ENCODE results near the gene NOS1.

The NOS1 gene

DNA sequence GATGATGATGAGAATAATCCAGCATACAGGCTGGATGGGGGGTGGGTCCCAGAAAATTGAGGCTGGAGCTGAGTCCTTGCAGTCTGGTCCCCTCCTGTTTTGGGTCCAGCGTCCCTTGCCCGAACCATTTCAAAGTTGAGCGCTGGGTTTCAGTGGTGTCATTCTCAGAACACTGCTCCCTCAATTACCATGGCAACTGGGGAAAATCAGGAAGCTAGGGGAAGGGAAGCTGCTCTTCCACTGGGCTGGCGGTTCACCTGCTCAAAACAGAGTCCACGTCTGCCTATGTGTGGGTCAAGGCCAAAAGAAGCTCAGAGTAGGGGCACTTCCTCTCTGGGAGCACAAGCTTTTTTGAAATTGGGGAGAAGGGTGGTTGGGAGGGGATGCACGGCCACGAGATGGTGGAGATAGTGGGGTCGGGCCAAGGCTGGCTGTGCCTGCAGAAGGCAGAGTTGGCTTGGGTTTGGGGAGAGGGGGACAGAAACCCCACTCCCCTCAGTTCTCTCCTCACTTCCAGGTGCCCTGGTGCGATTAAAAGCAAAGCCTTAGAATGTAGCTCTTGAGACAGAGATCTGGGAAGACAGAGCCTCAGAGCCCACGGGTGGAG lies 1.7 kb upstream of the NOS1 start:
- DNase-seq, result no peak

DNA sequence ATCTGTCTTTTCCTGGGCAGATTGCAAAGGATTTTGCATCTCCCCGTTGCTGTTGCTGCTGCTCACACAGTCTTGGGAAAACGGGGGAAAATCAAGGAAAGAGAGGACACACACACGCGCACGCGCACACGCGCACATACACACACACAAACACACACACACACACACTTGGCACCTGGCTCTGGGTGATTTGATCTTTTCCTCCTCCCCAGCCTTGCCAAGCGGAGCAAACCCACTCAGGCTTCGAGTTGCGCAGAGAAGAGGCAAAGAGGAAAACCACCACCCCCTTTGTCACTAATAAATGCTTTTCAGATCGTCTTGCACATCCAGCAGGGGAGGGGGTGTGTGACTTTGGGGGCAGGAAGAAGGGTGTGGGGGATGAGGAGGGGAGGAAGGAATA lies 965 bp upstream of the NOS1 start:
- no peak for DNase-seq

DNA sequence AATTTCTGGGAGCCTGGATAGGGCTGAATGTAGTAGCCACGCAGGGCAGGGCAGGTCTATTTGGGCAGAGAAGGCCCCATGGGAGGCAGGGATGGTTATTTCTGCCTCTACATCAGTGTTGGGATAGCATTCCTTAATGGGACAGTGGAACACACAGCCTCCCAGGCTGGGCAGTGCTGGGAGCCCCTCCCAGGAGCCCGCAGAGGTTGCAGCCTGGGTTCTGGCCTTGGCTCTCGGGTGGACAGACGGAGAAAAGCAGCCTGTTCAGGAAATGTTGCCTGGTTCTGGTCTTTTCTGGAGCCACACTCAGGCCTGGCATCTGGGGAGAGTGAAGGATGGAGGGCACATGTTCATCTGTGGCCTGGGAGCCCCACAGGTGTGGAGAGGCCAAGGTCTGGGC lies 479 bp upstream of the NOS1 start:
- DNase-seq, result no peak

DNA sequence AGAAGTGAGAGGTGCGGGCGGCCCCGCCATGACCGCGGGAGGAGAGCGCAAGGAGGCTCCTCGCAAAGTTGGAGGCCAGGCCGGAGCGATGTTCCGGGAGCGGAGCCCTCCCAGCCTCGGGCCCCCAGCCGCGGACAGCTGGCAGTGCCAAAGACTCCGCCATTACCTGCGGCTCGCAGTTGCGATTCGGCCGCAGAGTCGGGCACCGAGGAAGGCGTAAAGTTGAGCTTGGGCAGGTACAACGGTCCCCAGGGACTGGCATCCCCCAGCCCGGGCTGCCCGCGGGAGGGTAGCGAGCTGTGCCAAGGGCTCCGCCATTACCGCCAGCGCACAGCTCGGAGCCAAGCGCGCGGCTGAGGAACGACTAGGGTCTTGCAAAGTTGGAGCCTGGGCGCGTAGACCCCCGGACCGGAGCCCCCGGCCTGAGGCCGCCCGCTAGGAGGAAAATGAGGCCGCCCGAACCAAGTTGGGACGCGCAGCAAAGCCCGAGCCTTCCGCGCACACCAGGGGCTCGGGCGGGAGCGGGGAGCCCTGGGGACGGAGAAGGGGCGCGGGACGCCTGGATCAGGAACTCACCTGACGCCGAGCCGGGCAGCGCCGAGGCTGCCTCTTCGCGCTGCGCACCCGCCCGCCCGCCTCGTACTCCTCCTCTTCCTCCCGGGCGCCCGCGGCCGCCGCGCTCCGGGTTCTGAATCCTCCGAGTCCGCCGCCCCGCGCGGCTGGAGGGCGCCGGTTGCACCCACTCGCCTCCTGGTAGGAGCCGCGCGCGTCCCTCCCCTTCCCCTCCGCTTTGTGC lies 677 bp downstream of the NOS1 start:
- no peak for DNase-seq

DNA sequence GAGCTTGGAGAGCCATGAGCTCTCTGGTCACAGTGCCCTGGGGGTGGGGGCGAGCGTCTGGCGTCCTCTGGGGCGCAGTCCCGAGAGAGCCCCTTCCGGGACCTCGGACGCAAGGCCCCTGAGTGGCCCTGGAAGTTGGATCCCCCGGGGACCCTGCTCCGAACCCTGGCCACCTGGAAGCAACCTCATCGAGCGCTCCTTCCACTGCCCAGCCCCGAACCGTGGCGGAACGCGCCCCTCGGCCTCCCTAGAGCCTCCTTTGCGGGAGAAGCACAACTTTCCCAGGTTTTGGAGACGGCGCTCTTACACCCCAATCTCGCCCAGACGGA lies 1.2 kb downstream of the NOS1 start:
- DNase-seq, result no peak

DNA sequence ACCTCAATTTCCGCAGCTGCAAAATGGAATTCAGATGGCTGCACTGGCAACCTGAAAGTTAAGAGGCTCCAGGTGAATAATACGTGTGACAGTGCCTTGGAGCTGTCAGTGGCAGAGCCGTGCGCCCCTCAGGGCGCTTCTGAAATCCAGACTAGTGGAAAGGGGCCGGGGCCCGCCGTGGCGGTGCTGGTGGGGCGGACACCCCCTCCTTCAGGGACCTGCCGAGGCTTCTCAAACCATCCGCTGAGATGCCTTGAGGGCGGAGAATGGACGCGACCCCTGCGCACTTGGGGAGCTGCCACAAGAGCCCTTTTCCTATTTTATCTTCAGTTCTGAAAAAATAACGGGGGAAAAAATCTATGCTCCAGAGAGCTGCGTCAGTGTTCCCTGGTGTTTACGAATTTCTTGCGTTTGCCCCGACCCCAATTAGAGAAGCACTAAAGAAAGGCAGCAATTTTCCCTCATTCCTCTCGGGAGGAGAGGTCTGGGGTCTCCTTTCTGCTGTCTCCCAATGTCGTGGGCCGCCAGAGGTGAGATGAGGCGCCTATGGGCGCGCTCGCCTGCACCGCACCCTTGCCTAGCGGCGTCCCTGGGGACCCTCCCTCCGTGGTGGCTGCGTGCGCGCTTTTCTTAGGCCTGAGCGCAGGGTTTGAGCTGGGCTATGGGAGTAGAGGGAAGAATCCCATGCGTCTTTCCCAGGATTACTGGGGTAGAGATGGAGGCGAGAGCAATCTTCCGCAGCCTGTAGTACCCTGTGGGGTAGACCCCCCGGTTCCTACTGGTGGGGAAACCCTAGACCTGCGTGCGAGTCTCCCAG lies 2.2 kb downstream of the NOS1 start:
- no peak for DNase-seq

DNA sequence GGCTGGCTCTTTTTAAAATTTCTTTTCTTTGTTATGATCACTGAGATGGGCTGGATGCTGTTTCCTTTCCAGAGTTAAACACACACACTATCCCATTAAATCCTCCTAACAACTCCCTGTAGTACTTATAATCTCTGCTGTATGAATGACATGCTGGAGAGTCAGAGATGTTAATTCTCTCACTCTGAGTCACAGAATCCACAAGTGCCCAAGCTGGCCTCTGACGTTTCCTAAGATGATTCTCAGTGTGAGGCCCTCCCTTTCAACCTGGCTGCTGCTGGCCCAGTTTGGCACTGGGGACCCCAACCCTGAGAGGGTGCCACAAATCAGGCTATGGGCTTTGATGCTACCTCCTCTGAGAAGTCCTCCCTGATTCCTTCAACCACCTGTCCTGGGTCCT lies 5.4 kb downstream of the NOS1 start:
- no peak for DNase-seq

DNA sequence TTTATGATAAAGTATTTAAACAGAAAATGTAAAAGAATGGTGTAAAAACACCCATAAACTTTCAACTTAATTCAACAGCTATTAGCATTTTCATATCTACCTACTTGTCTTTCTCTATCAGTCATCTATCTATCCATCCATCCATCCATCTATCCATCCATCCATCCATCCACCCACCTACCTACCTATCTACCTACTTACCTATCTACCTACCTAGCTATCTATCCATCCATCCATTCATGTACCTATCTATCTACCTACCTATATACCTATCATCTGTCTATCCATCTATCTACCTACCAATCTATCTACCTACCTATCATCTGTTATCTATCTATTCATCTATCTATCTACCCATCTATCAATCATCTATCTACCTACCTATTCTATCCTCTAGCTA lies 8.5 kb downstream of the NOS1 start:
- DNase-seq, result no peak

DNA sequence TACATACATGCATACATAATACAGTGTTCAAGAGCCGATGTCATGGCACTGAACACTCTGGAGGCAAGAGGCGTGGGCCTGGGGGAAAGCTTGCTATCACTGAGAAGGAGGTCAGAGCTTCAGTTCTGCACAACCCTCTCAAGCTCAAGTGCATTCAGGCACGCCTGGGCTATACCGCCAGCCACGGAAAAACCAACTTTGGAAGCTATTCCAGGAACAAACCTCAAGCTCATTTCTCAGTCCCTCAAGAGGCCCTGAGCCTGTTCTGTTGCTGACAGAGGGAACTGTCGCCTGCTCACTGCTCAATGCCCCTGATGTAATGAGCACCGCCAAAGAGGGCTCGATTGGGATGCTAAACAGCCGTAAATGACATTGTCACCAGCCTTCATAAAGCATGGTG lies 9.2 kb downstream of the NOS1 start:
- no peak for DNase-seq

DNA sequence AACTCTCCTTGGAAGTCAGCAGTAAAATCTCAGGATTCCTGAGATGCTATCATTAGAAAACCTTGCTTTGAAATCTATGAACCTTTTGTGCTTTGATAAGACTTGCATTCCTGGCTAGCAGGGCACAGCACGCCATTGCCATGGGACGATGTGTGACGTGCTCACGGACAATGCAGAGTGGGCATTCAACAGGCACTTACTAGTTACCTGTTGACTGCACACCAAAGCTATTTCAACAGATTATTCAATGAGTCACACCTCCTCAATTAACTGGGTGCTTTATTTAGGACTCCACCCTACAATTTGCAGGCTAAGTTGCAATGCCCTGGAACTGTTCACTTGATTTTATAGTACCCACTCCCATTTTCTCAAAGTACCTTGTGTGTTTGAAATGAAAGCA lies 11.3 kb downstream of the NOS1 start:
- no peak for DNase-seq

DNA sequence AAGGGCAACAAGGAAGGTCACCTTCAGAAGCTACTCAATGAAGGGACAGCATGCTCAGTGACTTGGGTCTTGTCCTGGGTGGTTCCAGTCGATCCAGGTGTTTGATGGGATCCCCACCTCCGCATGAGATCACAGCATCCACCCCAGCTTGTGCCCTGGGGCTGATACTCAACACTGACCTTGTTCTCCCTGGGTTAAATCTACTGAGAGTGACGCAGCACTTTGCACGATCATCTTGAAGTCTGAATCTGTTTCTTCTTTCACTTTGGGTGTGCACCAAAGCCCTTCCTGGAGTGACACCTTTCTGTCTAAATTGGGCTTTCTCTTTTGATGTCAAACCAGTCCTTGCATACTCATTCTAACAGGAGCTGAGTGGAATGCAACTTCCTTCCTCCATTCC lies 13.8 kb downstream of the NOS1 start:
- DNase-seq, result no peak

DNA sequence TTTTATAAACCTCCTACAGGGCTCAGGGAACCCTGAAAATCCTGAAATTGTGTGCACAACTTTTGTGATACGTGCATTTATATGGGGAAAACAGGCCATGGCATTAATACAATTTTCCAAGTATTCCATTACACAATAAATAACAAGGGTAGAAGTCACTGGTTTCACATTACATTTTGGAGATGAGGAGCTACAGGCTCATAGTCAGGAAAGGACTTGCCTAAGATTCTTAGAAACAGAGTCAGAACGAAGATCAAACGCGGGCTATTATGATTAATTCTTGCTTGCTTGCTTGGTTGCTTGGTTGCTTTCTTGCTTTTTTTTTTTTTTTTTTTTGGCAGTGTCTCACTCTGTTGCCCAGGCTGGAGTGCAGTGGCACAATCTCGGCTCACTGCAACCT lies 16.7 kb downstream of the NOS1 start:
- DNase-seq, result no peak

DNA sequence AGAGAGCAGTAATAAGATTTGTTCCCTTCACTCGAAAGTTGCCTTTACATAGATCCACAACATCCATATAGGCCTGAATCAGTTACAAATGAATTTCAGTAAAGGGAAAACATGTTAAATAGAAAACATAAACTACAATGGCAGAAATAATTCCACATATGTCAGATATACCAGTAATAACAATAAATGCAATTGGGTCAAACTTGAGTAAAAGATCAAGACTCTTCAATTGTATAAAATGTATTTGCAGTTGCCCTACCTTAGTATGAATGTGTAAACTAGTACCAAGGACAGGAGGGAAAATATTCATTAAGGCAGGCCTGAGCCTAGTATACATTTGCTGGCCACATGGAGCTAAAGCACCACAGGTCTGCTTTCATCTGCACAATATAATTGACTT lies 17.6 kb downstream of the NOS1 start:
- DNase-seq, result no peak

DNA sequence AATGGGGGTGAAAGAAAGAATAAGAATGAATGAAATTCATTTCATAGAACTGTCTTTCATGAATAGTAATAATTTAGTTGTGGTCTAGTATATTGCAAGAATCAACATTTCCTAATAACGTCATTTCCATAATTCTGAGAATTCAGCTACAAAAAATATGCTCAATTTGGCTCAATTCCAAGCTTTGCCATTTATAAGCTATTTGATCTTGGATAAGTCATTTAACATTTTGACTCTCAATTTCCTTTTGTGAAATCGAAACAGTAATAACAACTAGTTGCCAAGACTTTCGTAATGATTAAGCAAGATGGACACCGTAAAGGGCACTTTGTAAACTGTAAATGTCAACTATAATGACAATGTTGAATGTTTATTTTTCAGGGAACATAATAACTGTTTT lies 18.1 kb downstream of the NOS1 start:
- no peak for DNase-seq

DNA sequence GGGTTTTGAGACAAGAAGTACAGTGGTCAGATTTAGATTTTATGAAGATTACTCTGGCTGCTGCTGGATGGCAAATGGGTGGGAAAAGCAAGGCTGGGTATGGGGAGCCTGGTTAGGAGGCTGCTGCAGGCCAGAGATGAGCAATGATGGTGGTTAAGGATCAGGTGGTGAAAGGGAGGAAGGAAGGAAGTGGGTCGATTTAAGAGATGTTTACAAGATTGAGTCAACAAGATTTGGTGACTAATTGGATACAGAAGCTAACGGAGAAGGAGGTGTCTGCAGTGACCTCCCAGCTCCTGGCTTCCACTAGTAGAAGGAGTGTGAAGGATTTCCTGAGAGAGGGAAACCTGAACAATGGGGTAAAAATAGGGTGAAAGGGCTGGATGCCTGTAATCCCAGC lies 18.7 kb downstream of the NOS1 start:
- no peak for DNase-seq

DNA sequence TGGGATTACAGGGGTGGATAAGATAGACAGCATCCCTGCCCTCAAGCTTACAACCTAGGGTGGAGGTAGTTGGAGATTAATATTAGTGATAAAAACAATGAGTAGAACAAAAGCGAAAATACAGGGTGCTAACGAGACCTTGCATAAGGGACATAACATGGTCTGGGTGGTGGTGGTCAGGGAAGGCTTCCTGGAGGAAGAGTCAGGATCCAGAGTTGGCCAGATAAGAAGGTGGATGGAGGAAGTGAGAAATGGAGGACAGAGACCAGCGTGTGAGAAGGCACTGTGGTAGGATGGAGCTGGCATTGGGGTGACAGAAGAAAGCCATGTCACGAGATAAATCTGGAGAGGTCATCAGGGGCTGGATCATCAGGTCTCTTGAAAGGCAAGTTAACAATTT lies 19.2 kb downstream of the NOS1 start:
- no peak for DNase-seq

DNA sequence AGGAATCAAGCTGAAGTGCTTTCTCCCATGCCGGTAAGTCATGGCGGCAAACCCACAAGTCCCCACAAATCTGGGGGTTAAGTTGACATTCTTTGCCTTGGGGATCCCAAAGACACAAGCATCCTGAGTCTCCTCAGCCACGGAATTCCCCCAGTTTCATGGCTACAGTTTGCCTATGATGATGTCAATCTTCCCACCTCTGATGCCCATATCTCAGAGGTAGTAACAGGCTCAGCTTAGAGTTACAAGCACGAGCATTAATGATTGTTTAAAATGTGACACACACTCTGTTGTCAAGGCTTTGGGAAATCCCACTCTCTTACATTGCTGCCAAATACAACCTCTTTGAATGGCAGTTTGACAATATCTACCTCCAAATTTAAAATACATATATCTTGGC lies 22.3 kb downstream of the NOS1 start:
- DNase-seq, result no peak

DNA sequence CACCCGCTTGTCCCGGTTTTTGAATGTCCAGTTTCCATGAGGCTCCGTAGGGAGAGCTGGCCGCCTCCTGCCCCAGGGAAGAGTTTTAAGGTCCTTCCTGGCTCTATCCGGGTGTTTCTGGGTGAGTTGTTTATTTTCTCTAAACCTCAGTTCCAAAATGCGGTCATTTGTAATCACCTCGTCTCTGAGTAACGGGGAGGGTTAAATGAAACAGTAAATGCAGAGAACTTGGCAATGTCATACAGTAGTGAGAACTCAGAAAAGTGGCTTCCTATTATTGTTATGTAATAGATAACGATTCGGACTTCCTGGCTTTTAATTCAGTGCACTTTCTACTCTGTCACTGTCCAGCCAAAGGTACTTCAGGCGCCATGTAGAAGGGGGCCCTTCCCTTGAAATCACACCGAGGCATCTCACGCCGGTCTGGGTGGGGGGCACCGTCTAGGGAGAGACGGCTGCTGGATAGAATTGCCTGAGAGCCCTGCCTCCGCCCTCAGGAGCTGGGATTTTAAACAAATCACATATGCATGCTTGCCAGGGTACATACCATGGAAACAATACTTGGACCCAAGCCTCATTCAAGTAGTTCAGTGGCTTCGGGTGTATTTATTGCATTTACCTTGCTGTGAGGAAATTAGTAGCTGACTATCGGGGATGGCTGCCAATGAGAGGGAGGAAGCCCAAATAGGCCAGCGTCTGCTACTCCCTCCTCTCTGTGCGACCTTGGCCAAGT lies 26.4 kb downstream of the NOS1 start:
- DNase-seq, result no peak

DNA sequence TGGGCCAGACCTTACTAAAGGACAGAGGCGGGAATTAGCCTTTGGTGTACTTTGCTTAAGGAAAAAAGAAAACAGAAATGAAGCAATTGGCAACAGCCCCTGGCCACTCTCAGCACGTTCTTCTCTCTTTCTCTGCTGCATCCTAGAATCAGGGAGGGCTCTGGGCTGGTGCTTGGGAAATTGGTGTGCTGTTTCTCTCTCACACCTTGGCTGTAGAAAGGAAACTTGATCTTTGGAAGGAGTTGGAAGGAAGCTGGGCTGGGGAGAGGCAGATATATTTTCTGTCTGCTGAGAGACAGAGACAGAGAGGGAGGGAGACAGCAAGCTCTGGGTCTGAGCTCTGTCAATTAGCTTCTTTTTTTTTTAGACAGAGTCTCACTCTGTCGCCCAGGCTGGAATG lies 27.4 kb downstream of the NOS1 start:
- DNase-seq, result no peak

DNA sequence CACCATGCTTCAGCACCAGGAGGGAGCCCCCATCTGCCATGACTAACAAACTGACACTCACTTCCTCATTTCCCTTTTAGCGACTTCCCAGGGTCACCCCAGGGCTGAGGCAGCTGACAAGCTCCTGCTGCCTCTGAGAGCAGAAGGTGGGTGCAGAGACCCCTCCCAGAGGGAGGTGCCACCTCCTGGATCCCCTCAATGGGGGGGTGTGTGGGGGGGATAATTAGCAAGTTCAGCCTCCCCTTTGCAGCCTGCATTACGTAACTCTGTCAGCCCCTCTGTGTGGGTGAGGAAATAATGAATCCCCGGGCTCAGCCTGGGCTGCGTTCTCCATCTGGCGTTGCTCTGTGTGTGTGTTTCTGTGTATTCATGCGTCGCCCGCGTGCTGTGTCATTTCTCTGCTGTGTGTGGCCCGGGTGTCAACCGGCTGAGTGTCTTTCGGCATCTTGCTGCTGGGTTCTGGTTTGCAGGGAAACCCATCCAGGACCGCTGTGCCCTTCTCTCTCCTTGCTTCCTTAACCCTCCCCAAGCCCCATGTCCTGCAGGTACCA lies 28.0 kb downstream of the NOS1 start:
- no peak for DNase-seq

DNA sequence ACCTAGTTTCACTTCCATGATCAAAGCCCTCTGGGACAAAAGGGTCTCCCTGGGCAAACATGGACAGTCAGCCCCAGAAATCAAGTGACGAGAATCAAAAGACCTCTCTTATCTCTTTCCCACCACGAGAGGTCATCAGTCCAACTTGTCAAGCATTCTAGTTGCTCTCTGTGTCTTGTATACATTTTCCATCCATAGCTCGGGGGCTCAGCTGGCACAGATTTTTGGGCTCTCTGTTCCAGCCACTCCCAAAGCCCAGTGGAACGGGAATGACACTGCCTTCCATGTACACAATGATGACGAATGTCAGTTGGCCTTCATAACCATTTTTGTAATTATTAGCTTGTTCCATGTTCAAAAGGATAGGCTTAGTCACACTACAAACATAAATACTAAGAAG lies 29.7 kb downstream of the NOS1 start:
- no peak for DNase-seq

DNA sequence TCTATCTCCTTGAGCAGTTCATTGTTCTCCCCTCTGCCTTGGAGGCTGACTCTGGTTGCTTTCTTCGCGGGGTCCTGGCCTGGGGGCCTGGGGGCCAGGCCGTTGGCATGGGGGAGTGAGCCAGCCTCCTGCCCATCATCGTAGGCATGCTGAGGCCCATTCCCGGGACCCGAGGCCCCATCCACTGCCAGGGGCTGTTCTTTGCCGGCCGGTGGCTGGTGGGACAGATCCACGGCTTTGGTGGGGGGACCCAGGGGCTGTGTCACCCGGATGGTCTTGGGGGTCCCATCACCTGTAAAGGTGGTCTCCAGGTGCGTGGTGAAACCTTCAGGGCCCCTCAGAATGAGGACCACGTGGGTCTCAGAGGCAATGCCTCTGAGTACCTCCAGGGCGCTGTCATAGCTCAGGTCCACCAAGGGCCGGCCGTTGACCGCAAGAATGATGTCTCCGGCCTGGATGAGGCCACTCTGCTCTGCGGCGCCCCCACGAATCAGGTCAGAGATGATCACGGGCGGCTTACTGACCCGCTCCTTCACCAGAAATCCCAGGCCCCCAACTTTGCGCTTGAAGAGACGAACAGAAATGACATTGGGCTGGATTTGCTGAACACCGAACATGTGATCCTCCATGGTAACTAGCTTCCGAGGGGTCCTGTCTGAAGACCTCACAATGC lies 30.8 kb downstream of the NOS1 start:
- no peak for DNase-seq

DNA sequence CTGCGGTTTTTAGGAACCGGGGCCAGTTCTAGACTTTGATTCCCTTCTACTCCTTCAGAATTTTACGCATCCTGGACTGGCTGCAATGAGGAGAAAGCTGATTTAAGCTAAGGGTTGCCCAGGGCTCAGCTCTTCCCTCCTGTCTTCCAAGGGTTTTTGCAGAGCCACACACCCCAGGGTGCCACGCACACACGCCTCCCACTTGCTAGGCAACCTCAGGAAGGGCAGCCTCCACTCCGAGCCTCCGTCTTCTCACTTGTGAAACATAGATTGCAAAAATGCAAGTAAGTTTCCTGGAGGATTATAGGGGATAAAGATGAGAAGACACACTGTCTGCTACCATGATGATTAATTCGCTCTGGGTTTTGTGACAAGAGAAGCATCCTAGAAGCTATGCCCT lies 31.7 kb downstream of the NOS1 start:
- no peak for DNase-seq

Data from stimulated activated CD4-positive, alpha-beta T cell treated with anti-CD3 and anti-CD28 coated beads, Interleukin-1b, Interleukin-23, amount 100 ng/mL, for 48 hours (primary cell).